Colon (tissue), 2 donors: Measurements from ENCODE around the gene TAGLN2.

Experiments used
- FAIRE-seq: peaks from 2 replicates; lab custom pipeline; 2012; peaks lifted over from hg19 to GRCh38; lab: Jason Lieb, UNC
- donor health status: control.
- donor health status: control.

The TAGLN2 gene

GRCh38 chr1:159935305-159935704, 10.0 kb upstream of the TAGLN2 start:
- no peak for FAIRE-seq

- FAIRE-seq = no peak
Observed at GRCh38 chr1:159934136-159935039, 9.1 kb upstream of the TAGLN2 start.

GRCh38 chr1:159933347-159933746, 8.0 kb upstream of the TAGLN2 start:
- FAIRE-seq = no peak

- FAIRE-seq = no peak
Observed at GRCh38 chr1:159932296-159933285, 7.3 kb upstream of the TAGLN2 start.

GRCh38 chr1:159931795-159932173, 6.5 kb upstream of the TAGLN2 start:
- no peak for FAIRE-seq

- no peak for FAIRE-seq
Observed at GRCh38 chr1:159931101-159931794, 5.9 kb upstream of the TAGLN2 start.

GRCh38 chr1:159930634-159931033, 5.3 kb upstream of the TAGLN2 start:
- FAIRE-seq = no peak

GRCh38 chr1:159930216-159930615, 4.9 kb upstream of the TAGLN2 start:
- FAIRE-seq = no peak

- no peak for FAIRE-seq
Observed at GRCh38 chr1:159929155-159930051, 4.1 kb upstream of the TAGLN2 start.

GRCh38 chr1:159928491-159929050, 3.3 kb upstream of the TAGLN2 start:
- FAIRE-seq = no peak

- no peak for FAIRE-seq
Observed at GRCh38 chr1:159927849-159928431, 2.6 kb upstream of the TAGLN2 start.

GRCh38 chr1:159927211-159927848, 2.0 kb upstream of the TAGLN2 start:
- FAIRE-seq = no peak

GRCh38 chr1:159925719-159926078, 392 bp upstream of the TAGLN2 start:
- FAIRE-seq = no peak

GRCh38 chr1:159924025-159924790, 1.1 kb downstream of the TAGLN2 start:
- FAIRE-seq = no peak

GRCh38 chr1:159923203-159924024, 1.9 kb downstream of the TAGLN2 start:
- no peak for FAIRE-seq

GRCh38 chr1:159922511-159923202, 2.6 kb downstream of the TAGLN2 start:
- FAIRE-seq = no peak

- FAIRE-seq = no peak
Observed at GRCh38 chr1:159921700-159922504, 3.4 kb downstream of the TAGLN2 start.
